CD4-positive, alpha-beta T cell treated with Interleukin-6 for 4 hours (primary cell): Measurements from ENCODE around the gene RPL21.
A peak's percentile ranks its signal among the peaks of the same experiment; 100 is the strongest.
"Not testable (repeated sequence)": the region's sequence is repeated elsewhere in the genome, so short reads cannot be mapped to it uniquely, and the experiment has no call there.

ENCODE experiments used
- DNase-seq: peaks from one replicate; pipeline ENCODE4 v3.0.0-alpha.2; 2020; ENCODE audit warnings: mixed read lengths

The RPL21 gene

DNA sequence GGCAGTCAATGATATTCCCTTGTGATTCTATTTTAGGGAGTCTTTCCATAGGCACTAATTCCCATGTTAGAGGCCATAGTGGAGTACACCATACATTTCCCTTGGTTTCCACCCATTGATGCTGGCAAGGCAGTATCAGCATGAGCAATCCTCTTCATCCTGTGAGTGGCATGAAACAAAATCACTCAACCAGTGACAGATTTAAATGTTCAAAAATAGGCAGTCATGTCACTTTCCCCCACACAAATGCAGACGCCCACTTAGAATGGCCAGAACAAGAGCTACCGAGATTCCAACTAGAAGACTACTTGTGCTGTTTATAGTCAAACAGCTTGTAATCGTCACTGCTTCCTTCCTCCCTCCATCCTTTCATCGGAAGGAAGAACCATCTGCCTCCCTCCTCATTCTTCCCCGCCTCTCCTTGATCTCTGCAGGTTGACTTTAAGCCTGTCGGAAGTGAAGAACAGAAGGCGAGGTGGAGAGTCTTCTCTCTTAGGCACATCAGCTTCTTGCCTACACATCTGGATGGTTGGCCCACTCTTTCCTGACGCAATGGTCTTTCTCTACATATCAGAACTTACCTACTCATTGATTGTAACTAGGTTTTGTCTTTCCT, 41.8 kb downstream of the RPL21 start:
- DNase-seq = peak; percentile 40

DNA sequence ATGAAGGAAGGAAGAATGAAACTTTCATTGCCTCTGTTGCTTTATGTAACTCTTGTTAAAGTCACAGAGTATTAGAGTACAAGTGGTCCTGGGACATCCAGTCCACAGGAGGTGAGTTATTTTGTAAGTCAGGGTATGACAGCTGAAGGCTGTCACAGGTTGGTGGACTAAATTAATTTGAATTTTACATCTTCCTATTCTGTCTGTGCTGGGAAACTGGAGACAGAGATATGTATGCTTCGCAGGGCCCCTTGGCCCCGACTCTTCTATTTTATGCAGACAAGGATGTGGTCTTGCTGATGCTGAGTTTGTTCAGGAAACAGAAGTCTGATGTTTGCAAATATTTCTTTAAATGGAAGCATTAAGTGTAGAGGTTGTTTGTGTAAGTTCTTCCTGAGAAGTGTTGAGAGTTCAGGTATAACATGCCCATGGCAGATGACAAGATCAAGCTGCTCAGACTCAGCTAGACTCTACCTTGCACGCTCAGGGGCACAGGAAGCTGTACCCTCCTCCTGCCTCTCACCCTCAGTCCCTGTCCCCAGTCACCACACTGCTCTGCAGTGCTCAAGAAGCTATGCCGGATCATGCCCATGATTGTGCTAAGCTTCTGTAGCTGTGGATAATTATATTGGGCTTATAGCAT, 42.6 kb downstream of the RPL21 start:
- peak; percentile 50 for DNase-seq

DNA sequence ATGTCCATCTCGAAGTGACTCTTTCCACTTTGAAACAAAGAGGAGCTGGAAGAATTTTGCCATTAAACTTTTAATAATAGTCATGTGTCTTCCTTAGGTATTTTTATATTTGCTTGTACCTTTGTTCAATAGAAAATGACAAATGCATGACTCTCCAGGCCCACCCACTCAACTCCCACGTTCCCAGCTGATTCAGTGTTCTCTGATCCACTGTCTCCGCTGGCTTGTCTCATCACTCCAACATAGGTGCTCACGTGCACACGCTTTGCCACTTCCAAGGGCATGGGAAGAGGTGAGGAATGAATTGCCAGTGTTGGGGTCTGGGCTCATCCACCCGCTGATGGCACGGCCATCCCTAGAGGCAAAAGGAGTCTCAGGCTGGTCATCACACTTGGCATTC, 43.7 kb downstream of the RPL21 start:
- DNase-seq = no peak

DNA sequence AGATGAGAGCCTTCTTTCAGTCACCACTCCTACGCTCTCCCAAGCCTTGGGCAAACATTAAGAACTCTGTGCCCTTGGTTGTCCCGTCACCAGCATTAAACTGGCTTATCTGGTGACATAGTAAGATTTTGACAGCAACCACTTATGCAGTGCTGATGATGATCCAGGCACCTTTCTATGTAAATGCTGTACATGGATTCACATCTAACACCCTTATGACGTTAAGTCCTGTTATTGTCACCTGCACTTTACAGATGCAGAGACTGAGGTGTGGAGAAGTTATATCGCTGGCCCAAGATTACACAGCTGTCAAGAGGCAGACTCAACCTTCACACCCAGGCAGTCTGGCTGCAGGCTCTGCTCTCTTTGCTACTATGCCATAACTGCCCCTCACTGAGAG, 44.3 kb downstream of the RPL21 start:
- DNase-seq = no peak

DNA sequence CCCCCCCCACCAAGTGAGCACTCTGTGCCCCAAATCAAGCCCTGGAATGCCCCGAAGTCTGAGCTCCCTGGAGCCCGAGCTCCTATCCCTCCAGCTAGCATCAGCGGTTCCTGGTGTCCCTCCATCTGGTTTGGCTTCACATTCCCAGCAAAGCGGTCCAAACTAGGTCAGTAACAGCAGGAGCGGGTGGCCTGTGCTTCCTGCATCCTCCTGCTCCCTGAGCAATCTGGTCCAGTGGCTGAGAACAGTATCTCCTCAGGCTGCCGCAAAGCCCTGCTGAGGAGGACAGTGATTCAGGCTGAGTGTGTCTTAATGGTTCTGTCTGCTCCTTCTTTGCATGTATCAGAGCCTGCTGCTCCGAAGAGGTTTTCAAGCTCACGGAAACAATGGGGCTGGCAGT, 45.1 kb downstream of the RPL21 start:
- no peak for DNase-seq

DNA sequence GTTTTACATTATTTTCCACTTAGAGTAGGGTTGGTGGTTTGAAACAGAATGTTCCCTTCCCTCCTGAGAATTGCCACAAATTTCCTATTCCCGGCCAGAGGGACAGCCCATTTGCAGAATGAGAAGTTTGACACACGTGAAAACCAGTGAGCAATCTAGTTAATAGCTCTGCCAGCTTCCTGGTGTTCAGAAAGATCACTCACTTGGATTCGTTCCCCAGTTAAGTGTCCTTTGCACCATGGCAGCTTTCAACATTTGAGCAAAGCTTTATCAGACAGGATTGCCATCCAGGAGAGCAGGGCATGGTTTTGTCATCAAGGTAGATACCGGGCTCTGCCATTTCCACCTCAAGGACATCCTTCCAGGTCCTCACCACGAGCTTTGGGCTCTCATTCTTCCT, 47.5 kb downstream of the RPL21 start:
- no peak for DNase-seq

DNA sequence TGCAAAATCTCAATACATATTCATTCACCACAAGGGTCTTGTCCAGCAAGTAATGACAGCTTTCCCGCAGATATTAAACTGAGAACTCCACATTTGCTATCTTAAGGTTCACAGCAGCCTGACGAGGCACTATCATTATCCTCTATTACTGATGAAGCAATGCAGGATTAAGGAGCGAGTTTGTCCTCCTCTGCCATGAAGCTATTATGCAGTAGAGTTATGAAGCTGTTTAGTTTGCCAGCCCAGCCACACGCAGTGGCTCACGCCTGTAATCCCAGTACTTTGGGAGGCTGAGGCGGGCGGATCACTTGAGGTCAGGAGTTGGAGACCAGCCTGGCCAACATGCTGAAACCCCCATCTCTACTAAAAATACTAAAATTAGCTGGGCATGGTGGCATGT, 49.0 kb downstream of the RPL21 start:
- DNase-seq = not testable (repeated sequence)

DNA sequence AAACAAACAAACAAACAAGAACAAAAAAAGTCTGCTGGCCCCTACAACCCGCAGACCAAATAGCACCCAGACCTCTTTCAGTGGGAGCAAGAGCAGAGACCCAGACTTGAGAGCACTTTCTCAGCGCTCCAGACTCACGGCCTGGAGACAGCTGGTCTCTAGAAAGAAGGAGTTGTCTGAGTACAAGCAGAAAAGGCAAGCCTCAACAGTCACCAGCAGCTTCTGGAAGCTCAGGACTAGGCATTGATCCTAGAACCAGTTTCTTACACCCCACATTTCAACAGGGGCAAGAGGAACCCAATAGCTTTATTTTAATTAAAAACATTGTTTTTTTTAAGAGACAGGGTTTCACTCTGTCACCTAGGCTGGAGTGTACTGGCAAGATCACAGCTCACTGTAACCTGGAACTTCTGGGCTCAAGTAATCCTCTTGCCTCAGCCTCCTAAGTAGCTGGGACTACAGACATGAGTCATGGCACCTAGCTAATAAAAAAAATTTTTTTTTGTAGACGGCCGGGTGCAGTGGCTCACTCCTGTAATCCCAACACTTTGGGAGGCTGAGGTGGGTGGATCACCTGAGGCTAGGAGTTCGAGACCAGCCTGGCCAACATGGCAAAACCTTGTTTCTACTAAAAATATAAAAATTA, 49.7 kb downstream of the RPL21 start:
- no peak for DNase-seq

DNA sequence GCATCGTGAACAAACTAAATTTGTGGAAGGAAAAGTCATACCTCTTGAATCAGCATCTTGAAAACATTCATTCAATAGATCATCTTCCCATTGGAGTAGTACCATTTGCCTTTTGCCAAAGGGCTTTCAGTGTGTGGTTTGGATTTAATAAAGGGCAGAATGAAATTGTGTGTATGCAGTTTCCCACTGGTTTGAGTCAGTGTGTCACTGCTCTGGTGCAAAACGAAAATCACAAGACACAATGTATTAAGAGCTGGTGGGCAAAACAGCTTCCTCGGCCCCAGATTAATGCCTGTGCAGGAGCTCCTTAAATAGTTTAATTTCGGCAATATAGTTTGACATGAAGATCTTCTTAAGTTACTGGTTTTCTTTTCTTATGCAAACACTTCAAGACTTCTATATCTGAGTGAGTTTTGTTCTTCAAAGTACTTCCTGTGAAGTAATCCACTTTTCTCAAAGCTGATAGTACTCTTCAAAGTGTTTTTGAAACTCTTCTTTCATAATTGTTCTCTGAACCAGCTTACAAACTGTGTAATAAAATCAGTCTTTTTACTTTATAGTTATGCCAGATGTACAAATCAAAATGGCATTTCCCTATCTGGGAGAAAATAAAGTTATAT, 51.4 kb downstream of the RPL21 start:
- DNase-seq = no peak

DNA sequence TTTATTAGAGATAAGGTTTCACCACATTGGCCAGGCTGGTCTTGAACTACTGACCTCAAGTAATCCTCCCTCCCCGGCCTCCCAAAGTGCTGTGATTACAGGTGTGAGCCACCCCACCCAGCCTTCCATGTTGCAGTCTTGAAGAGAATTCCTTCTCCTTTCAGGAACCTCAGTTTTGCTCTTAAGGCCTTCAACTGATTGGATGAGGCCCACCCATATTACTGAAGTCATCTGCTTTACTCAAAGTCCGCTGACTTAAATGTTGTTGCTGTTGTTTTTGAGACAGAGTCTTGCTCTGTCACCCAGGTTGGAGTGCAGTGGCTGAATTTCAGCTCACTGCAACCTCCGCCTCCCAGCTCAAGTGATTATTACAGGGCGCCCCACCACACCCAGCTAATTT, 52.7 kb downstream of the RPL21 start:
- no peak for DNase-seq

DNA sequence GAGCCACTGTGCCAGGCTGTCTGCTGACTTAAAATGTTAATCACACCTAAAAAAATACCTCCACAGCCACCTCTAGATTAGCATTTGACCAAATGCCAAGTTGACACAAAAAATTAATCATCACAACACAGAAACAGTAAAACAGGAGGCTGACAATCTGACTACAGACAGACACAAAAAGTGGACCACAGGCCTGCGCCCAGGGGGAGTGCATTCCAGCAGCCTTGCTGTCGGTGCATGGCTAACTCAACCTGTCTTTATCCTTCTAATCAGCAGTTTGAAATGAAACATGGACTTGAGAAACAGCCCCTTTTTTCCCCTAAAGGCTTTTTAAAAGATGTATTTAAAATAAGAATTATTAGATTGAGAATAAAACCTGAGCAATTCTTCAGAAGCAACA, 53.3 kb downstream of the RPL21 start:
- no peak for DNase-seq
